ENCODE measurements around the gene NBPF3.
"Not testable (repeated sequence)": the region's sequence is repeated elsewhere in the genome, so short reads cannot be mapped to it uniquely, and the experiment has no call there.

The NBPF3 gene, protein sequence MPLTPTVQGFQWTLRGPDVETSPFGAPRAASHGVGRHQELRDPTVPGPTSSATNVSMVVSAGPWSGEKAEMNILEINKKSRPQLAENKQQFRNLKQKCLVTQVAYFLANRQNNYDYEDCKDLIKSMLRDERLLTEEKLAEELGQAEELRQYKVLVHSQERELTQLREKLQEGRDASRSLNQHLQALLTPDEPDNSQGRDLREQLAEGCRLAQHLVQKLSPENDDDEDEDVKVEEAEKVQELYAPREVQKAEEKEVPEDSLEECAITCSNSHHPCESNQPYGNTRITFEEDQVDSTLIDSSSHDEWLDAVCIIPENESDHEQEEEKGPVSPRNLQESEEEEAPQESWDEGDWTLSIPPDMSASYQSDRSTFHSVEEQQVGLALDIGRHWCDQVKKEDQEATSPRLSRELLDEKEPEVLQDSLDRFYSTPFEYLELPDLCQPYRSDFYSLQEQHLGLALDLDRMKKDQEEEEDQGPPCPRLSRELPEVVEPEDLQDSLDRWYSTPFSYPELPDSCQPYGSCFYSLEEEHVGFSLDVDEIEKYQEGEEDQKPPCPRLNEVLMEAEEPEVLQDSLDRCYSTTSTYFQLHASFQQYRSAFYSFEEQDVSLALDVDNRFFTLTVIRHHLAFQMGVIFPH

DNA sequence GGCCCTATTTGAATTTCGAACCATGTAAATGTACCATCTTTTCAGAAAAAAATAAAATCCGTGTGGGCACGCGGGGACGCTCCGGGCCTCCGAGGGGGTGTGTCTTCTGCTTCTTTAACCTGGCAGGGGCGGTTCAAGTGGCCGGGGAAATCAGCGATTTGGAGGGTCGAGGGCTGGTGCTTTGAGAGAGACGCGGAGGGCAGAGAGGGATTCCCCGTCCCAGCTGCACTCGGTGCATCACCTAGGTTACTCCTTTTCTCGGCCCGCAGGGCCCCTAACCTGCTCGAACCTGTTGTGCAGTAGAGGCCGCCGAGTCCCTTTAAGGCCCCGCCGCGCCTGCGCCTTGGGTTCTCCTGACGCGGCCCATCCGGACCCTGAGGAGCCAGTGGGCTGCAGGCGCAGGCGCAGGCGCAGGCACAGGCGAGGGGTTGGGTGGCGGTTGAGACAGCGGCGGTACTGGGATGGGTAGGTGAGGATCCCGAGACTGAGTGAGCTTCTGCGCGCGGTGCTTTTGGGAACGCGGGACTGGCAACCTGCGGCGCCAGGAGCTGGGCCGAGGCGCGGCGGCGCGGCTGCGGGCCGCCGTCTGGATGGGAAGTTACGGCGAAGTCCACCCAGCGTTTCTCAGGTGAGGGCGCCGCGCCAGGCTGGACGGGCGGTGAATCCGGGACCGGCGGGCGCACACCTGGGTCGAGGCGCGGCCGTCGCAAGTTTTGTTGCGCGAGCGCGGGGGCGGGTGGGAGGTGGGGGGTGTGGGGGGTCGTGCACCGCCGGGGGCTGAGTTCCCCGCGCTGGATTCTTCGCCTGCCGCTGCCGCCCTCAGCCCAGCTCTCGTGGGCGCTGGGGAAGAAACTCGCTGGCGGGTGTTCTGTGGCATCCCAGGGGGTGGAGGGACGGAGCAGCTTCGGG lies at the start of gene NBPF3:
TSS of gene NBPF3 (plus strand) at position 417 of the 909 bp plus-strand sequence. CDS start 4,950 bp downstream, outside the sequence.
- DNase-seq: peak; percentile 89

GRCh38 chr1:21391497-21391896 lies 48.4 kb upstream of the NBPF3 start:
- DNase-seq: no peak

GRCh38 chr1:21392587-21393263 lies 47.2 kb upstream of the NBPF3 start:
- no peak for DNase-seq

DNA sequence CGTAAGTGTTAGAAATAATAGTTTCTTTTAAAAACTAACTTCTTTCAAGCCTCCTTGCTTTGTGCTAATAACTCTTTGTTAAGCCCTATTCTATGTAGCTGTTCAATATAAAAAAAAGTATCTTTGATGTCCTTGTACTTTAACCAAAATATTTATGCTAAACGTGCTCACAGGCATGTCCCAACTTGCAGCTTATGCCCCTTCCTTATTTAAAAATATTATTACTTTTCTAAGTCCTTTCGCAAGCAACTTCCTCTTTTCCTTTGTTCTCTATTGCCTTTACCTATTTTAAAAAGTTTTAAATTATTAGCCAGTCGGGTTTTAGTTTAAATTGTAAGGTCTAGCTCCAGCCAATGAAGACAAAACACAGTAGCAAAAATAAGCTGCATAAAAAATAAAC lies 43.4 kb upstream of the NBPF3 start:
- DNase-seq: no peak

- DNase-seq: peak; percentile 10 to 21
Observed at GRCh38 chr1:21397813-21398188, 42.1 kb upstream of the NBPF3 start.

DNA sequence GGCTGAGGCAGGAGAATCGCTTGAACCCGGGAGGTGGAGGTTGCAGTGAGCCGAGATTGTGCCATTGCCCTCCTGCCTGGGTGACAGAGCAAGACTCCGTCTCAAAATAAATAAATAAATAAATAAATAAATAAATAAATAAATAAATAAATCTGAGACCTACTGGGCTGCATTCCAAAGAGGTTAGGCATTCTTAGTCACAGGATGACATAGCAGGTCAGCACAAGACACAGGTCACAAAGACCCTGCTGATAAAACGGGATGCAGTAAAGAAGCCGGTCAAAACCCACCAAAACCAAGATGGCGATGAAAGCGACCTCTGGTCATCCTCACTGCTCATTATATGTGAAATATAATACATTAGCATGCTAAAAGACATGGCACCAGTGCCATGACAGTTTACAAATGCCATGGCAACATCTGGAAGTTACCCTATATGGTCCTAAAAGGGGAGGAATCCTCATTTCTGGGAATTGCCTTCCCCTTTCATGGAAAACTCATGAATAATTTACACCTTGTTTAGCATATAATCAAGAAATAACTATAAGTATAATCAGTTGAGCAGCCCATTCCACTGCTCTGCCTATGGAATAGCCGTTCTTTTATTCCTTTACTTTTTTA lies 38.1 kb upstream of the NBPF3 start:
- DNase-seq: not testable (repeated sequence)

- DNase-seq: no peak
Observed at GRCh38 chr1:21406659-21407058, 33.3 kb upstream of the NBPF3 start.

DNA sequence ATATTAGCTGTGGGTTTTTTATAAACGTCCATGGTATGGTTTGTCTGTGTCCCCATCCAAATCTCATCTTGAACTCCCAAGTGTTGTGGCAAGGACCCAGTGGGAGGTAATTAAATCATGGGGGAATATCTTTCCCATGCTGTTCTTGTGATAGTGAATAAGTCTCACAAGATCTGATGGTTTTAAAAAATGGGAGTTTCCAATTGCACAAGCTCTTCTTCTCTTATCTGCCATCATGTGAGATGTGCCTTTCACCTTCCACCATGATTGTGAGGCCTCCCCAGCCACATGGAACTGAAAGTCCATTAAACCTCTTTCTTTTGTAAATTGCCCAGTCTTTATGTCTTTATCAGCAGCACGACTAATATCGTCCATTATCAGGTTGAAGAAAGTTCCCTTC lies 30.0 kb upstream of the NBPF3 start:
- DNase-seq: not testable (repeated sequence)

DNA sequence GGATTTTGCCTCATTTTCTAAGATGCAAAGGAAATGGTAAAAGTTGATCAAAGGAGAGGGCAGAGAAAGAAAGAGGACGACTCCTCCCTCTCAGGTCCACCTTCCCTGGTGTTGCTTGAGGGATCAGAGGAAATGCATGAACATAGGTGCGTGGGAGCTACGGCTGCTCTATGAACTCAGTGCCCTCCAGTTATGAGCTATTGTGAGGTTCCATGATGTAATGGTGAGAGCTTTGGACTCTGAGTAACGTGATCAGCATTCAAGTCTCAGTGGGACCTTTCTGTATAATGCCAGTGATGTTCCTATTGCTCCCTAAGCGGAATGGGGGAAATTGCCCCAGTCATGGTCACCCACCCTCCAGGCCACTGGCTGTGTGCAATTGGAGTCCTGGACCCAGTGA lies 25.9 kb upstream of the NBPF3 start:
- DNase-seq: no peak

DNA sequence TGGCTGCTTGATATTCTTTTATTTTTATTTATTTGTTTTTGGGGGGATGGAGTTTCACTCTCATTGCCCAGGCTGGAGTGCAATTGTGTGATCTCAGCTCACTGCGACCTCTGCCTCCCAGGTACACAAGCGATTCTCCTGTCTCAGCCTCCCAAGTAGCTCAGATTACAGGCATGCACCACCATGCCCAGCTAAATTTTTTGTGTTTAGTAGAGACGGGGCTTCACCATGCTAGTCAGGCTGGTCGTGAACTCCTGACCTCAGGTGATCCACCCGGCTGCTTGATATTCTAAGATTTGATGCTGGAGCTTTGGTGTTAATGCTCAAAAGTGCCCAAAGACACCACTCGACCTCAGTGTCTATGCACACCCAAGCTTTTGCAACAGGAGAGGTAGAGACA lies 19.6 kb upstream of the NBPF3 start:
- not testable (repeated sequence) for DNase-seq

DNA sequence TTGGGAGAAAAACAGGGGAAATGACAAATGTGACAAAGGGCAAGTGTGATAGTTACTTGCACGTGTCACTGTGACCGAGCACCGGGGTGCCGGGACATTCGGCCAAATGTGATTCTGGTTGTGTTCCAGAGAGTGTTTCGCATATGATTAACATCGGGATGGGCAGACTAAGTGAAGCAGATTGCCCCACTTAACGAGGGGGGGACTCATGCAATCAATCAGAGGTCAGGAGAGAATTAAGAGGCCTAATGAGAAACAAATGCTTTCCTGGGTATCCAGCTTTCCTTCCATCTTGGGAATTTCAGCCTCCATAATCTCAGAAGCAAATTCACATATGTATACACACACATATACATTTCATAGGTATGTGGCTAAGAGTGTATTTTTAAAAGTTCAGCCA lies 18.6 kb upstream of the NBPF3 start:
- DNase-seq: not testable (repeated sequence)

- DNase-seq: peak in 1 of 2 donors; percentile 12
Observed at GRCh38 chr1:21427798-21428480, 12.0 kb upstream of the NBPF3 start.

GRCh38 chr1:21428481-21429073 lies 11.4 kb upstream of the NBPF3 start:
- DNase-seq: not testable (repeated sequence)

GRCh38 chr1:21429210-21429609 lies 10.7 kb upstream of the NBPF3 start:
- not testable (repeated sequence) for DNase-seq

GRCh38 chr1:21430875-21431274 lies 9.1 kb upstream of the NBPF3 start:
- DNase-seq: not testable (repeated sequence)

DNA sequence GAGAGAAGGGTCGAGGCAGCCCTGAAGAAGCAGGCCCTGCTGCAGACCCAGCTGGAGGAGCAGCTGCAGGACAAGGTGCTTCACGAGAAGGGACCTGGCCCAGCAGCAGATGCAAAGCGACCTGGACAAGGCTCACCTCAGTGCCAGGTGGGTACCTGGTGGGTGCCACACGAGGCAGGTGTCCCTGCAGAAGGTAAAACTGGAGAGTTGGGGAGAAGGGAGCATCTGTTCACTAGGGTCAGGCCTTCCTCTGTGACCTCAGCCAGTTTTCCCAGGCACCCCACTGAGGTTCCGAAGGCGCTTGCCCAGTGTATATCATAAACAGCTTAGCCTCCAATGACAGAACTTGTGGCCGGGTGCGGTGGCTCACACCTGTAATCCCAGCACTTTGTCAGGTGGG lies 5.5 kb upstream of the NBPF3 start:
- no peak for DNase-seq

DNA sequence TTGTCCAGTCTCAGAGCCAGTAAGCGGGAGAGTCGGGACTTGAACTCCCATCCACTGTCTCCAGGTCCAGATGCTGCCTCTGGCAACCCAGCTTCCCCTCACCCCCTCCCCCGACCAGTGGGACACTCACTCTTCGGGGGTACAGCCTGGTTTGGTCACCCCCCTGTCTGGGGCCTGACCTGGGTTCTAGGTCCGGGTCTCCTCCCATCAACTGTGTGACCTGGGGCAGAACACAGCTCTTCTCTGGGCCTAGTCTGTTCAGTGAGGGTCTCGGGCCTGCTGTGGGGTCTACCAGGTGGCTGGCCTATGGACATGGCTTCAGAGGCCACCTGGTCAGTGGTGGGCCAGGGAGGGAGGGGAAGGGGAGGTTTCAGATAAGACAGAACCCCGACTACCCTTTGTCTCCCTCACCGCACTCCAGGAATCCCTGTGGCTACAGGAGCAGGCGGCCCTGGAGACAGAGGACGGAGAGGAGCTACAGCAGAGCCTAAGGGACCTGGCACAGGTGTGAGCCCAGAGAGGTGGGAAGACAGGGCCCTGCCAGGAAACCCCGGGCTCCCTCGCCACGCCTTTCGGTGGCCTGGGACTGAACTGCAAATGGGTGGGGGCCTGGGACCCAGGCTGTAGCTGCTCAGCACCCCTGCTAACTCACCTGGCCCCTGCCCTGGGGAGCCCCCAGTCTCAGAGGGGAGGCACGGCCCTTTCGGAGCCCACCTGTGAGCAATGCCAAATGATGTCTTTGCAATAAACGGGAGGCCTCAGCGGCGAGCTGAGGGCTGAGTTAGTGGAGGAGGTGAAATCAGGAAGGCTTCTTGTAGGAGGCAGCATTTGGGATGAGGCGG lies 4.1 kb upstream of the NBPF3 start:
- DNase-seq: no peak

DNA sequence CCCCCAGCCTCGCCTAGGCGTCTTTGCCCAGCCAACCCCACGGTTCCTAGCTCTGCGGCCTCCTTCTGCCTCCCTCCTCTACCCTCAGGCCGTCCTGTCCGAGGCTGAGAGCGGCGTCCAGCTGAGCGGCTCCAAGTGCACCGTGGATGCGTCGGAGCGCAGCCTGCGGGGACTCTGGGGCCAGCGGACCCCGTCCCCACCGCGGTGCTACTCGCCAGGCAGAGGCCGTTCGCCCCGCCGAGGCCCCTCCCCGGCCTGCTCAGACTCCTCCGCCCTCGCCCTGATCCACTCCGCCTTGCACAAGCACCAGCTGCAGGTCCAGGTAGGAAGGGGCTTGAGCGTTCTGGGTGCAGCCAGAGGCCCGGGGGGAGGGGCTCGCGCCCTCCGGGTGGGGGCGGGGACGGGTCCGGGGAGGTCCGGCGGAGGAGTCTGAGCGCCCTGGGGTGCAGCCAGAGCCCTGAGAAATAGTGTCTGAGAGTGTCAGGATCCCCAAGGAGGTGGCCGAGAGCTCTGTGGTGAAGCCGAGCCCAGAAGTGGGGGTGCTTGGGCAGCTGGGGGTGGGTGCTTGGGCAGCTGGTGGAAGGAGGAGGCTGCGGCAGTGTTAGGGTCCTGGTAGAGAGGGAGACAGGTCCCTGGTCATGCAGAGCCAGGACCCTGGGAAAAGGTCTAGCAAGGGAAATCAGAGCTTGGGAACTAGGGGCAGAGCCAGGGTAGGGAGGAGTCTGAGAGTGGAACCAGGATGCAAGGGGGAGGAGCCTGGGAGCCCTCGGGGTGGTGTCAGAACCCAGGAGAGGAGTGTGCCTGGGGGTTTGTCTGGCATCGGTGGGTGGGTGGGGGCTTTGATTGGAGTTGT lies 3.2 kb upstream of the NBPF3 start:
- DNase-seq: no peak

DNA sequence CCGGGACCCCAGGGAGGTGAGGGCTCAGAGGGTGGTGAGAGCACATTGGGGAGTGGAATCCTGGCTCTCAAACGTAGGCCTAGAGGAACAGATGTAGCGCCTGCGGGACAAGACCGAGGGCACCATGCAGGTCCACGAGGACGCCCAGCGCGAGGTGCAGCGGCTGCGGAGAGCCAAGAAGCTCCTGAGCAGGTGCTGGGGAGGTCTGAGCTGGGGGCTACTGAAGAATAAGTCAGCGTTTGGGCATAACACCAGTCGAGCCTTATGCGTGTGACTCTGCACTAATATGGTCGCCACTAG lies 2.6 kb upstream of the NBPF3 start:
- no peak for DNase-seq
